K562 (cell line): ENCODE data around the gene CMIP. TPM values are rescaled to one million over a fixed set of nuclear protein-coding genes. Genes with fewer than 3 reads are reported as not detected.

Experiments
- ARID1B ChIP-seq: fragments of 450-650 bp; IDR thresholded peaks from 2 replicates; pipeline ENCODE4 v1.6.1; 2016; ENCODE audit warnings: antibody characterized with exemption, mild to moderate bottlenecking, inconsistent platforms
- CBFA2T3 ChIP-seq: fragments of 450-650 bp; IDR thresholded peaks from 2 replicates; pipeline ENCODE4 v1.6.1; 2017
- CREBBP ChIP-seq: IDR thresholded peaks from one replicate; pipeline ENCODE4 v1.6.1; 2012; ENCODE audit warnings: low read depth, mild to moderate bottlenecking, control low read depth, inconsistent platforms, low read length
- DMBX1 ChIP-seq: fragments of 250-450 bp; sonication (Bioruptor Pico); IDR thresholded peaks from 2 replicates; pipeline ENCODE4 v1.8.0; 2022; ENCODE audit warnings: inconsistent platforms, mild to moderate bottlenecking, moderate library complexity, borderline replicate concordance
- ETS2 ChIP-seq: IDR thresholded peaks from 2 replicates; pipeline ENCODE4 v1.6.1; 2016; ENCODE audit warnings: borderline replicate concordance, missing genetic modification characterization, mild to moderate bottlenecking, moderate library complexity, missing compliant biosample characterization; ENCODE audit not compliant: poor library complexity, severe bottlenecking
- KDM1A ChIP-seq, 2 experiments: fragments of 450-650 bp; IDR thresholded peaks; 2 replicates each; pipeline ENCODE4 v1.6.1; 2016; ENCODE audit warnings: mild to moderate bottlenecking in 2 of 2
- MCM3 ChIP-seq: fragments of 450-650 bp; IDR thresholded peaks from 2 replicates; pipeline ENCODE4 v1.6.1; 2016
- POLR2G ChIP-seq: fragments of 200-400 bp; formaldehyde crosslinking; IDR thresholded peaks from 2 replicates; pipeline ENCODE4 v1.6.1; 2017; ENCODE audit warnings: low read depth, mild to moderate bottlenecking, antibody characterized with exemption, low read length, moderate library complexity
- PRMT5 ChIP-seq: sonication (generic); formaldehyde crosslinking; IDR thresholded peaks from 2 replicates; pipeline ENCODE4 v1.5.0; 2020; ENCODE audit warnings: missing genetic modification reagents
- PRPF4 ChIP-seq: fragments of 200-400 bp; formaldehyde crosslinking; IDR thresholded peaks from one replicate; pipeline ENCODE4 v1.6.1; 2017; ENCODE audit warnings: low read length, low read depth, mild to moderate bottlenecking; ENCODE audit not compliant: insufficient read depth, poor library complexity, severe bottlenecking
- ZNF121 ChIP-seq: sonication (generic); formaldehyde crosslinking; conservative IDR thresholded peaks from 2 replicates; pipeline ENCODE4 v1.8.0; 2022; ENCODE audit warnings: missing genetic modification reagents
- ZNF668 ChIP-seq: fragments of 250-450 bp; sonication (Bioruptor Pico); IDR thresholded peaks from 2 replicates; pipeline ENCODE4 v1.8.0; 2022; ENCODE audit warnings: mild to moderate bottlenecking, inconsistent platforms
- polyA plus RNA-seq, 8 experiments: library from polyadenylated mRNA; depleted of rRNA in 4 of 8; stranded (reverse) in 5 of 8; unstranded in 3 of 8; fragments of >200 nt; fragmentation: Nextera tagmentation in 2 of 8; fragmentation: Illumina TruSeq in 1 of 8; extraction: Ambion mirVana in 2 of 8; extraction: Trizol in 1 of 8; gene quantifications; 2 replicates each; pipeline versions ENCODE4 v1.2.1 to v1.2.3, GENCODE V29; 2011 to 2014; ENCODE audit warnings: inconsistent platforms in 1 of 8, missing spikeins in 1 of 8
- total RNA-seq, 7 experiments: library from RNA; depleted of rRNA in 6 of 7; stranded (reverse); fragments of >200 nt in 6 of 7; fragmentation: Illumina TruSeq in 2 of 7; extraction: Trizol in 2 of 7; gene quantifications; 2 replicates each; pipeline versions ENCODE4 v1.2.1 to v1.2.3, GENCODE V29; 2011 to 2021; ENCODE audit warnings: low replicate concordance in 1 of 7
- TF ChIP-seq, protein P1 (sequence below), 2 experiments: fragments of 450-650 bp; formaldehyde crosslinking in 1 of 2; IDR thresholded peaks; 2 replicates each; pipeline versions ENCODE4 v1.4.0 to v1.6.1; 2014 to 2020; ENCODE audit warnings: mild to moderate bottlenecking in 2 of 2, borderline replicate concordance in 1 of 2, low read depth in 1 of 2
- TF ChIP-seq, protein P2 (sequence below): fragments of 450-650 bp; conservative IDR thresholded peaks from 2 replicates; pipeline ENCODE4 v1.6.1; 2016; ENCODE audit warnings: missing genetic modification characterization, low read depth, mild to moderate bottlenecking, control low read depth, missing compliant biosample characterization
- TF ChIP-seq, protein P3 (sequence below): IDR thresholded peaks from 3 replicates; pipeline ENCODE4 v1.6.1; 2011; ENCODE audit warnings: borderline replicate concordance, mild to moderate bottlenecking, moderate library complexity; ENCODE audit not compliant: insufficient read length; ENCODE audit errors: extremely low read depth

CMIP gene
- total and polyA plus RNA-seq, 9 of the 15 experiments (the other 6 are each of a cell fraction or from before 2014, with no cell fraction given), result 0.94 to 82.5 (median 10.3) TPM

DNA sequence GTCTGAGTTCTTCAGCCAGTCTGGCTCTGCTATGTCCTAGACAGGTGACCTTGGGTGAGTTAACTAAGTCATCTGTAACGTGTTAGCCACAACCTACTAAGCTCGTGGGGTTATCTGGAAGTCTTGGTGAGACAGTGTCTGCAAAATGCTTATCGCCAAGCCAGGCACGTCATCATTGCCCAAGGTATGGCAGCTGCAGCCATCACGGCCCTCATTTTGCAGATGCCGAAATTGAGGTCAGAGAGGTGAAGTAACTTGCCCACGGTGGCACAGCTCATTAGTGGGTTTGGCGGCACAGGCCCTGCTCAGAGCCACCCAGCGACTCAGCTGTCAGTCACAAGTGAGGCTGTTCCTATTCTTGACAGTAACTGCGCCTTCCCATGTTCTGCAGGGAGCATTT, 79.8 kb downstream of the CMIP start (continued):
- TF ChIP-seq, protein P1, sequence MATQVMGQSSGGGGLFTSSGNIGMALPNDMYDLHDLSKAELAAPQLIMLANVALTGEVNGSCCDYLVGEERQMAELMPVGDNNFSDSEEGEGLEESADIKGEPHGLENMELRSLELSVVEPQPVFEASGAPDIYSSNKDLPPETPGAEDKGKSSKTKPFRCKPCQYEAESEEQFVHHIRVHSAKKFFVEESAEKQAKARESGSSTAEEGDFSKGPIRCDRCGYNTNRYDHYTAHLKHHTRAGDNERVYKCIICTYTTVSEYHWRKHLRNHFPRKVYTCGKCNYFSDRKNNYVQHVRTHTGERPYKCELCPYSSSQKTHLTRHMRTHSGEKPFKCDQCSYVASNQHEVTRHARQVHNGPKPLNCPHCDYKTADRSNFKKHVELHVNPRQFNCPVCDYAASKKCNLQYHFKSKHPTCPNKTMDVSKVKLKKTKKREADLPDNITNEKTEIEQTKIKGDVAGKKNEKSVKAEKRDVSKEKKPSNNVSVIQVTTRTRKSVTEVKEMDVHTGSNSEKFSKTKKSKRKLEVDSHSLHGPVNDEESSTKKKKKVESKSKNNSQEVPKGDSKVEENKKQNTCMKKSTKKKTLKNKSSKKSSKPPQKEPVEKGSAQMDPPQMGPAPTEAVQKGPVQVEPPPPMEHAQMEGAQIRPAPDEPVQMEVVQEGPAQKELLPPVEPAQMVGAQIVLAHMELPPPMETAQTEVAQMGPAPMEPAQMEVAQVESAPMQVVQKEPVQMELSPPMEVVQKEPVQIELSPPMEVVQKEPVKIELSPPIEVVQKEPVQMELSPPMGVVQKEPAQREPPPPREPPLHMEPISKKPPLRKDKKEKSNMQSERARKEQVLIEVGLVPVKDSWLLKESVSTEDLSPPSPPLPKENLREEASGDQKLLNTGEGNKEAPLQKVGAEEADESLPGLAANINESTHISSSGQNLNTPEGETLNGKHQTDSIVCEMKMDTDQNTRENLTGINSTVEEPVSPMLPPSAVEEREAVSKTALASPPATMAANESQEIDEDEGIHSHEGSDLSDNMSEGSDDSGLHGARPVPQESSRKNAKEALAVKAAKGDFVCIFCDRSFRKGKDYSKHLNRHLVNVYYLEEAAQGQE (IDR thresholded peaks at IDR 0.05; ENCODE audit: borderline replicate concordance), result no peak
- TF ChIP-seq, protein P1 (CRISPR knock-in tag; IDR thresholded peaks at IDR 0.05; ENCODE audit: low read depth), result no peak
- TF ChIP-seq CBFA2T3 (0 out of 2 replicates have a peak, but pooled peaks have one; percentile 28), KDM1A (IDR thresholded peaks at IDR 0.05) (peak in 1 of 2 experiments; percentile 18; a peak in 1 of 4 replicates), ZNF121 (CRISPR knock-in tag) (no peak), ETS2 (tag) (no peak), PRMT5 (CRISPR knock-in tag) (no peak), DMBX1 (CRISPR knock-in tag) (no peak), PRPF4 (no peak), CREBBP (no peak), ZNF668 (CRISPR knock-in tag) (no peak), MCM3 (no peak), ARID1B (no peak), POLR2G (no peak)
- TF ChIP-seq, protein P2, sequence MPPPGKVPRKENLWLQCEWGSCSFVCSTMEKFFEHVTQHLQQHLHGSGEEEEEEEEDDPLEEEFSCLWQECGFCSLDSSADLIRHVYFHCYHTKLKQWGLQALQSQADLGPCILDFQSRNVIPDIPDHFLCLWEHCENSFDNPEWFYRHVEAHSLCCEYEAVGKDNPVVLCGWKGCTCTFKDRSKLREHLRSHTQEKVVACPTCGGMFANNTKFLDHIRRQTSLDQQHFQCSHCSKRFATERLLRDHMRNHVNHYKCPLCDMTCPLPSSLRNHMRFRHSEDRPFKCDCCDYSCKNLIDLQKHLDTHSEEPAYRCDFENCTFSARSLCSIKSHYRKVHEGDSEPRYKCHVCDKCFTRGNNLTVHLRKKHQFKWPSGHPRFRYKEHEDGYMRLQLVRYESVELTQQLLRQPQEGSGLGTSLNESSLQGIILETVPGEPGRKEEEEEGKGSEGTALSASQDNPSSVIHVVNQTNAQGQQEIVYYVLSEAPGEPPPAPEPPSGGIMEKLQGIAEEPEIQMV (tag), result no peak
- TF ChIP-seq, protein P3, sequence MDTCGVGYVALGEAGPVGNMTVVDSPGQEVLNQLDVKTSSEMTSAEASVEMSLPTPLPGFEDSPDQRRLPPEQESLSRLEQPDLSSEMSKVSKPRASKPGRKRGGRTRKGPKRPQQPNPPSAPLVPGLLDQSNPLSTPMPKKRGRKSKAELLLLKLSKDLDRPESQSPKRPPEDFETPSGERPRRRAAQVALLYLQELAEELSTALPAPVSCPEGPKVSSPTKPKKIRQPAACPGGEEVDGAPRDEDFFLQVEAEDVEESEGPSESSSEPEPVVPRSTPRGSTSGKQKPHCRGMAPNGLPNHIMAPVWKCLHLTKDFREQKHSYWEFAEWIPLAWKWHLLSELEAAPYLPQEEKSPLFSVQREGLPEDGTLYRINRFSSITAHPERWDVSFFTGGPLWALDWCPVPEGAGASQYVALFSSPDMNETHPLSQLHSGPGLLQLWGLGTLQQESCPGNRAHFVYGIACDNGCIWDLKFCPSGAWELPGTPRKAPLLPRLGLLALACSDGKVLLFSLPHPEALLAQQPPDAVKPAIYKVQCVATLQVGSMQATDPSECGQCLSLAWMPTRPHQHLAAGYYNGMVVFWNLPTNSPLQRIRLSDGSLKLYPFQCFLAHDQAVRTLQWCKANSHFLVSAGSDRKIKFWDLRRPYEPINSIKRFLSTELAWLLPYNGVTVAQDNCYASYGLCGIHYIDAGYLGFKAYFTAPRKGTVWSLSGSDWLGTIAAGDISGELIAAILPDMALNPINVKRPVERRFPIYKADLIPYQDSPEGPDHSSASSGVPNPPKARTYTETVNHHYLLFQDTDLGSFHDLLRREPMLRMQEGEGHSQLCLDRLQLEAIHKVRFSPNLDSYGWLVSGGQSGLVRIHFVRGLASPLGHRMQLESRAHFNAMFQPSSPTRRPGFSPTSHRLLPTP, result no peak
